HG02885 (cell line): ENCODE results near the gene RIMKLB.
"Not testable (repeated sequence)": the region's sequence is repeated elsewhere in the genome, so short reads cannot be mapped to it uniquely, and the experiment has no call there.

Source experiments
- ATAC-seq: cut with Tn5 transposase; IDR thresholded peaks from one replicate; pipeline ENCODE4 v1.9.1; 2021; ENCODE audit warnings: mild to moderate bottlenecking; ENCODE audit not compliant: unreplicated experiment, poor library complexity

Gene RIMKLB

DNA sequence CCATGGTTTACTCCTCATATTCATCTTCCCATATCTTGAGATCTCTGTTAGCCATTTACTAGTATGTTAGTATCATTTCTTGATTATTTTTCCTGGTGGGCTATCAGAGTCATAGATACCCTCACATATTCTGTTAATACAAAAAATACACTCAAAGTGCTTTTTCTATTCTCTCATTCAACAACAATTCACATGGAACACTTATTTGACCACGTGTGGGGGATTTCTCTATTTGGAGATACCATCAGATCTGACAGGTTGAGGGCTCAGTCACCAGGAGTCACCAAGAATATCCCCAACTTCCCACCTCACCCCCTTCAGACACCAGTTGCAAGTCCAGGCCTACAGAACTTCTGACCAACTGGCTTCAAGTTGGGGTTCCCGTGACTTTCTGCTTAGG, 72.7 kb downstream of the RIMKLB start:
- no peak for ATAC-seq

DNA sequence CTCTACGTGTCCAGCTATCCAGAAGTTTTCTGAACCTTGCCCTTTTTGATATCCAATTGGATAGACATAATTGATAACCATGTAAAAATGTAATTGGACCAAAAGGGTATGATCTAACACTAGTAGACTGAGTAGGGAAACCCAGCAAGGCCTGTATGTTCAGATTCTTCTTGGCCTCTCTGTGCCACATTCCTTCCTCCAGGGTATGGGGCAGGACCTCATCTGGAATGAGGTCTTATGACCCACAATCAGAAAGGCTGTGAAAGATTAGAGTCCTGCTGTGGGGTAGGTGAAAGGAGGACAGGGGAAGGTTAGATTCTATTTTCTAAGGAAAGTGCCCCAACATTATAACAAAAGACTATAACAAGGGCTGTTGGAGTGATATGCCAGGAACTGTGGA, 73.3 kb downstream of the RIMKLB start:
- no peak for ATAC-seq

GRCh38 chr12:8773461-8773860, 75.7 kb downstream of the RIMKLB start:
- no peak for ATAC-seq

DNA sequence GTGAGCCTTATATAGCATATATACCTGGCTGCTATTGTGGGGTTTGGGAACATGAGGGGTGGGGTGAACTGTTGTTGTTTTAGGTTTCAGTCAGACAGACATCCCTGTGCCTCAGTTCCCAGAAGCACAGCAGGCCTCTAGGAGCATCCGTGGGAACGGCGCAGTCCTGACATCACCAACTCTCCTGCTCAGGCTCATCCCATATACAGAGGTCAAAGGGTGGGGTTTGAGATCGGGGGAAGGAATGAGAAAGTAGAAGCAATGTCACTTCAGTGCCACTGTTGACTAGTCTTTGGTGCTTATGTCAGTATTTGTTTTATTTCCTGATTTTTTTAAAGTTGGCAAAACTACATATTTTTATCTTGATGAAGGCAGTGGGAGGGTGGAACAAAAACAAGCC, 81.5 kb downstream of the RIMKLB start:
- no peak for ATAC-seq

GRCh38 chr12:8779862-8780261, 82.1 kb downstream of the RIMKLB start:
- no peak for ATAC-seq

DNA sequence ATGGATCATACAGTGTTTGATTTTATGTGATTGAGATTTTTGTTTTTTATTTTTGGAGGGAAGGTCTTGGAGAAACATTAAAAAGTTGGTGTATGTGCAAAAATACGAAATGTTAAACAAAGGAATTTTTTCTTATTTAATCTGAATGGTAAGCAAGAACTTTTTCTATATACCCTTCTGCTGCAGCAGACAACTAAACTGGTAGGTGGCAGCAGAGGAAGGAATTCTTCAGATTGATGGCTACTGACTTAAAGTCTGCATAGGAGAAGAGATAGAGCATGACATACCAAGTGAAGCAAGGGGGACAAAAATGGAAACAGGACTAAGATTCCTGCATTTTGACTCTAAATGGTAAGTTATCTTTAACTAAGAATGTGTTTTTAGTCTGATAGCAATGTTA, 82.6 kb downstream of the RIMKLB start:
- no peak for ATAC-seq

DNA sequence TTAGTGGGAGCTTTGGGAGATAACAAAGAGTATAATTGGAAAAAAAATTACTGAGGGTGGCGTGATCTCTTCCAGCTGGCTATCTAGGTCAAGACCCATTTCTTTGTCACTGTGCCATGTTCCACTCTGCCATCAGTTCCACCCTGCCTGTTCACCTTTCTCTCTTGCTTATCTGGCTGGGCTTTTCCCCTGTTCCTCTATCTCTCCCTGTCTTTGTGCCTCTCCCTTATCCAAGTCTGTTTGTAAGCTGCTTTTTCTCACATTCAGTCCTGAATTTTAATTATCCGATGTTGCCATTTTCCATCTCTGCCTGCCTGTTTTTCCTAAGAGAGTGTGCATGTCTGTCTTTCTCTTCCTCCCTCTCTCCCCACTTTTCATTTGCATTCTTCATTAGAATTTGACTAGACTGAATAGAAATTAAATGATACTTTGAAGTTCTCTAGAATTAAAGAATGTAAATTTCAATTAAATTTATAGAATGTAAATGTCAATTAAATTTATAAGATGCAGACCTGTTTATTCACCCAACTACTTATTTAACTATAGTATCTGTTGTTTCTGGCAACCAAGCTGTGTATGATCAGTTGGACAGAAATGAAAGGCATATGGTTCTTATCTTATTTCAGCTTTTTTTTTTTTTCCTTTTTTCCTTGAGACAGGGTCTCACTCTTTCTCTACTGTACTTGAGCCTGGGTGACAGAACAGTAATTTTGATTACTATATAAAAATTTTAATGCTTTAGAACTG, 83.8 kb downstream of the RIMKLB start:
- ATAC-seq = no peak

GRCh38 chr12:8784290-8784888, 86.6 kb downstream of the RIMKLB start:
- no peak for ATAC-seq

DNA sequence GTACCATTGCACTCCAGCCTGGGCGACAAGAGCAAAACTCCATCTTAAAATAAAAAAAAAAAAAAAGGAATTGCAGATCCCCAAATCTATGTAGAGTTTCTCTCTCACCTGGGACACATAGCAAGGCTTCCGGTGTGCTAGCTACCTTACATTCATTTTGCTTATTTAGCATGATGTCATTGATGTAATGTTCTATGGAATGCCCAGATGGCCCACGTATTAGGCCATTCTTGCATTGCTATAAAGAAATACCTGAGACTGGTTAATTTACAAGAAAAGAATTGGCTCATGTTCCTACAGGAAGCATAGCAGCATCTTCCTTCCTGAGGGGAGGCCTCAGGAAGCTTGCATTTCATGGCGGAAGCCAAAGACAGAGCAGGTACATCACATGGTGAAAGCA, 87.7 kb downstream of the RIMKLB start:
- no peak for ATAC-seq

DNA sequence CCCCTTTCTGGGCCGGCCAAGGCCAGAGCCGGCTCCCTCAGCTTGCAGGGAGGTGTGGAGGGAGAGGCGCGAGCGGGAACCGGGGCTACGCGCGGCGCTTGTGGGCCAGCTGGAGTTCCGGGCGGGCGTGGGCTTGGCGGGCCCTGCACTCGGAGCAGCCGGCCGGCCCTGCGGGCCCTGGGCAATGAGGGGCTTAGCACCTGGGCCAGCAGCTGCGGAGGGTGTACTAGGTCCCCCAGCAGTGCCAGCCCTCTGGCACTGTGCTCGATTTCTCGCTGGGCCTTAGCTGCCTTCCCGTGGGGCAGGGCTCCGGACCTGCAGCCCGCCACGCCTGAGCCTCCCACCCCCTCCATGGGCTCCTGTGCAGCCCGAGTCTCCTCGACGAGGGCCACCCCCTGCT, 89.4 kb downstream of the RIMKLB start:
- not testable (repeated sequence) for ATAC-seq

GRCh38 chr12:8788706-8789105, 90.9 kb downstream of the RIMKLB start:
- ATAC-seq = not testable (repeated sequence)

GRCh38 chr12:8789341-8790013, 91.7 kb downstream of the RIMKLB start:
- ATAC-seq = not testable (repeated sequence)

DNA sequence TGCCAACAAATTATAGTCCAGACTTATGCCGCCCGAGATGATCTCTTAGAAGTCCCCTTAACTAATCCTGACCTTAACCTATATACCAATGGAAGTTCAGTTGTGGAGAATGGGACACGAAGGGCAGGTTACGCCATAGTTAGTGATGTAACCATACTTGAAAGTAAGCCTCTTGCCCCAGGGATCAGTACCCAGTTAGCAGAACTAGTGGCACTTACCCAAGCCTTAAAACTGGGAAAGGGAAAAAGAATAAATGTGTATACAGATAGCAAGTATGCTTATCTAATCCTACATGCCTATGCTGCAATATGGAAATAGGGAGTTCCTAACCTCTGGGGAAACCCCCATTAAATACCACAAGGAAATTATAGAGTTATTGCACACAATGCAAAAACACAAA, 95.4 kb downstream of the RIMKLB start:
- not testable (repeated sequence) for ATAC-seq

DNA sequence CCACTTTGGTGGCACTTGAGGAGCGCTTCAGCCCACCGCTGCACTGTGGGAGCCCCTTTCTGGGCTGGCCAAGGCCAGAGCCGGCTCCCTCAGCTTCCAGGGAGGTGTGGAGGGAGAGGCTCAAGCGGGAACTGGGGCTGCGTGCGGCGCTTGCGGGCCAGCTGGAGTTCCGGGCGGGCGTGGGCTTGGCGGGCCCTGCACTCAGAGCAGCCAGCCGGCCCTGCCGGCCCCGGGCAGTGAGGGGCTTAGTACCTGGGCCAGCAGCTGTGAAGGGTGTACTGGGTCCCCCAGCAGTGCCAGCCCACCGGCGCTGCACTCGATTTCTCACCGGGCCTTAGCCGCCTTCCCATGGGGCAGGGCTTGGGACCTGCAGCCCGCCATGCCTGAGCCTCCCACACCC, 96.8 kb downstream of the RIMKLB start:
- not testable (repeated sequence) for ATAC-seq

- ATAC-seq = no peak
Measured at GRCh38 chr12:8796831-8797626, 99.2 kb downstream of the RIMKLB start.

GRCh38 chr12:8801213-8801612, 103.4 kb downstream of the RIMKLB start:
- not testable (repeated sequence) for ATAC-seq

DNA sequence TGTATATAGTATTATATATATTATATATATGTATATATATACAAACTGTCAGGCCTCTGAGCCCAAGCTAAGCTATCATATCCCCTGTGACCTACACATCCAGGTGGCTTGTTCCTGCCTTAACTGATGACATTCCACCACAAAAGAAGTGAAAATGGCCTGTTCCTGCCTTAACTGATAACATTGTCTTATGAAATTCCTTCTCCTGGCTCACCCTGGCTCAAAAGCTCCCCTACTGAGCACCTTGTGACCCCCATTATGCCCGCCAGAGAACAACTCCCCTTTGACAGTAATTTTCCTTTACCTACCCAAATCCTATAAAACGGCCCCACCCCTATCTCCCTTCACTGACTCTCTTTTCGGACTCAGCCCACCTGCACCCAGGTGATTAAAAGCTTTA, 107.0 kb downstream of the RIMKLB start:
- ATAC-seq = not testable (repeated sequence)

DNA sequence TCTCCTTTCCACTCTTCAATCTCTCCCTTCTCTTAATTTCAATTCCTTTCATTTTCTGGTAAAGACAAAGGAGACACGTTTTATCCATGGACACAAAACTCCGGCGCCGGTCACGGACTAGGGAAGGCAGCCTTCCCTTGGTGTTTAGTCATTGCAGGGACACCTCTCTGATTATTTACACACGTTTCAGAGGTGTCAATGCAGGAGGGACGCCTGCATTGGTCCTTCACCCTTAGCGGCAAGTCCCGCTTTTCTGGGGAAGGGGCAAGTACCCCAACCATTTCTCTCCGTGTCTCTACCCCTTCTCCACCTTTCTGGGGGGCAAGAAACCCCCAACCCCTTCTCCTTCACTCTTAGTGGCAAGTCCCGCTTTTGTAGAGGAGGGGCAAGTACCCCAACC, 107.7 kb downstream of the RIMKLB start:
- ATAC-seq = not testable (repeated sequence)

DNA sequence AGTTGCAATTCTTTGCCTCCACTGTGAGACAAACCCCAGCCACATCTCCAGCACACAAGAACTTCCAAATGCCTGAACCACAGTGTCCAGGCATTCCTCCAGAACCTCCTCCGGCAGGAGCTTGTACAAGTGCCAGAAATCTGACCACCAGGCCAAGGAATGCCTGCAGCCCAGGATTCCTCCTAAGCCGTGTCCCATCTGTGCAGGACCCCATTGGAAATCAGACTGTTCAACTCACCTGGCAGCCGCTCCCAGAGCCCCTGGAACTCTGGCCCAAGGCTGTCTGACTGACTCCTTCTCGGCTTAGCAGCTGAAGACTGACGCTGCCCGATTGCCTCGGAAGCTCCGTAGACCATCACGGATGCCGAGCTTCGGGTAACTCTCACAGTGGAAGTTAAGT, 109.3 kb downstream of the RIMKLB start:
- ATAC-seq = not testable (repeated sequence)

DNA sequence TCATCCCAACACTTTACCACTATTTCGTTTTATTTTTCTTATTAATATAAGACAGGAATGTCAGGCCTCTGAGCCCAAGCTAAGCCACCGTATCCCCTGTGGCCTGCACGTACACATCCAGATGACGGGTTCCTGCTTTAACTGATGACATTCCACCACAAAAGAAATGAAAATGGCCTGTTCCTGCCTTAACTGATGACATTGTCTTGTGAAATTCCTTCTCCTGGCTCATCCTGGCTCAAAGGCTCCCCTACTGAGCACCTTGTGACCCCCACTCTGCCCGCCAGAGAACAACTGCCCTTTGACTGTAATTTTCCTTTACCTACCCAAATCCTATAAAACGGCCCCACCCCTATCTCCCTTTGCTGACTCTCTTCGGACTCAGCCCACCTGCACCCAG, 112.3 kb downstream of the RIMKLB start:
- ATAC-seq = not testable (repeated sequence)
